H1 (cell line): ENCODE results near the gene NSD2. TPM values are rescaled to one million over a fixed set of nuclear protein-coding genes. Genes with fewer than 3 reads are reported as not detected.

Source experiments
- CTCF ChIA-PET: fragments of 300-600 bp; sonication (Branson Sonifier 250); formaldehyde crosslinking; loops from one replicate; lab custom pipeline; 2021; ENCODE audit not compliant: partially characterized antibody; lab: Charles Lee
- POLR2A ChIA-PET: fragments of 300-600 bp; sonication (Branson Sonifier 250); formaldehyde crosslinking; loops from one replicate; lab custom pipeline; 2021; ENCODE audit warnings: inconsistent platforms; ENCODE audit not compliant: partially characterized antibody; lab: Charles Lee
- DNase-seq, 2 experiments: peaks; one replicate each; pipeline versions ENCODE4 v3.0.0 to v3.0.0-alpha.2; 2010 to 2022; ENCODE audit warnings: low spot score in 2 of 2, low read depth in 1 of 2, mixed read lengths in 1 of 2
- FAIRE-seq: peaks from 2 replicates; lab custom pipeline; 2011; peaks lifted over from hg19 to GRCh38; lab: Jason Lieb, UNC
- H2AFZ ChIP-seq: 2 replicates; pipeline ENCODE4 v1.8.1; 2012; ENCODE audit warnings: low read length, inconsistent platforms
- H2AK5ac ChIP-seq: 2 replicates; pipeline ENCODE4 v1.6.1; 2013; ENCODE audit warnings: low read depth, low read length
- H2BK120ac ChIP-seq: replicated peaks from 2 replicates; pipeline ENCODE3; 2013; ENCODE audit warnings: low read depth, low read length, inconsistent platforms
- H2BK12ac ChIP-seq: 2 replicates; pipeline ENCODE4 v1.6.1; 2013; ENCODE audit warnings: low read depth, low read length
- H2BK15ac ChIP-seq: 2 replicates; pipeline ENCODE4 v1.6.1; 2013; ENCODE audit warnings: low read length
- H2BK20ac ChIP-seq: 2 replicates; pipeline ENCODE4 v1.6.1; 2013; ENCODE audit warnings: low read length
- H2BK5ac ChIP-seq: 2 replicates; pipeline ENCODE4 v1.6.1; 2013; ENCODE audit warnings: low read depth, low read length
- H3K14ac ChIP-seq: 2 replicates; pipeline ENCODE4 v1.6.1; 2013; ENCODE audit warnings: inconsistent platforms; ENCODE audit not compliant: insufficient read length
- H3K18ac ChIP-seq: 2 replicates; pipeline ENCODE4 v1.6.1; 2013; ENCODE audit warnings: low read length; ENCODE audit errors: extremely low read depth
- H3K23ac ChIP-seq: 2 replicates; pipeline ENCODE4 v1.6.1; 2013; ENCODE audit warnings: inconsistent platforms; ENCODE audit not compliant: insufficient read length
- H3K23me2 ChIP-seq: 2 replicates; pipeline ENCODE4 v1.6.1; 2013; ENCODE audit warnings: low read depth, low read length
- H3K27ac ChIP-seq: 2 replicates; pipeline ENCODE4 v1.6.1; 2011; ENCODE audit warnings: low read depth, low read length, inconsistent platforms
- H3K27me3 ChIP-seq, 4 experiments: replicated peaks in 1 of 4; 1 replicate in 1 of 4; 2 replicates in 3 of 4; pipeline versions ENCODE4 v1.6.1 to v1.8.1; 2011 to 2013; ENCODE audit warnings: low read length in 3 of 4, mild to moderate bottlenecking in 3 of 4, inconsistent platforms in 2 of 4, mixed read lengths in 2 of 4, moderate library complexity in 1 of 4; ENCODE audit not compliant: control insufficient read depth in 3 of 4, insufficient read depth in 3 of 4; ENCODE audit errors: extremely low read depth in 1 of 4
- H3K36me3 ChIP-seq, 4 experiments: 2 replicates each; pipeline versions ENCODE4 v1.6.1 to v1.8.1; 2011 to 2013; ENCODE audit warnings: mild to moderate bottlenecking in 4 of 4, low read length in 3 of 4, moderate library complexity in 2 of 4, control low read depth in 1 of 4, inconsistent platforms in 1 of 4; ENCODE audit not compliant: insufficient read depth in 4 of 4, control insufficient read depth in 2 of 4
- H3K4ac ChIP-seq: replicated peaks from 2 replicates; pipeline ENCODE3; 2013; ENCODE audit warnings: low read length, low read depth, mixed read lengths, inconsistent platforms; ENCODE audit not compliant: insufficient read length
- H3K4me1 ChIP-seq, 4 experiments: replicated peaks in 1 of 4; 1 replicate in 1 of 4; 2 replicates in 3 of 4; pipeline versions ENCODE4 v1.6.1 to v1.8.1; 2011 to 2013; ENCODE audit warnings: low read length in 3 of 4, inconsistent platforms in 2 of 4, mixed read lengths in 1 of 4; ENCODE audit not compliant: insufficient read depth in 4 of 4, control insufficient read depth in 3 of 4
- H3K4me2 ChIP-seq, 2 experiments: 2 replicates each; pipeline versions ENCODE4 v1.6.1 to v1.8.1; 2011 to 2013; ENCODE audit warnings: low read depth in 2 of 2, low read length in 2 of 2, control low read depth in 1 of 2, inconsistent platforms in 1 of 2, mild to moderate bottlenecking in 1 of 2; ENCODE audit not compliant: insufficient read depth in 1 of 2
- H3K4me3 ChIP-seq, 4 experiments: fragments of 200-600, 300-600 bp in 1 of 4; sonication (generic), shearing (Covaris generic), sonication (Bioruptor Twin) in 1 of 4; 2 replicates each; pipeline versions ENCODE4 v1.5.1 to v1.8.1; 2011 to 2016; ENCODE audit warnings: low read length in 4 of 4, low read depth in 3 of 4, control low read depth in 2 of 4, inconsistent platforms in 2 of 4, mild to moderate bottlenecking in 2 of 4, mixed read lengths in 1 of 4, moderate library complexity in 1 of 4; ENCODE audit not compliant: insufficient read depth in 2 of 4; ENCODE audit errors: extremely low read depth in 1 of 4
- H3K56ac ChIP-seq: replicated peaks from 2 replicates; pipeline ENCODE3; 2013; ENCODE audit warnings: low read depth, mild to moderate bottlenecking, mixed read lengths, low read length, inconsistent platforms; ENCODE audit not compliant: insufficient read length
- H3K79me1 ChIP-seq: 2 replicates; pipeline ENCODE4 v1.6.1; 2013; ENCODE audit warnings: low read depth, low read length, control low read depth
- H3K79me2 ChIP-seq, 2 experiments: 2 replicates each; pipeline versions ENCODE4 v1.6.1 to v1.8.1; 2012 to 2013; ENCODE audit warnings: low read length in 2 of 2, mild to moderate bottlenecking in 2 of 2, inconsistent platforms in 1 of 2; ENCODE audit not compliant: insufficient read depth in 2 of 2, control insufficient read depth in 1 of 2
- H3K9ac ChIP-seq, 4 experiments: replicated peaks in 1 of 4; 1 replicate in 1 of 4; 2 replicates in 3 of 4; pipeline versions ENCODE4 v1.6.1 to v1.8.1; 2011 to 2013; ENCODE audit warnings: low read depth in 3 of 4, low read length in 3 of 4, control low read depth in 2 of 4, mild to moderate bottlenecking in 2 of 4, moderate library complexity in 2 of 4, inconsistent platforms in 1 of 4; ENCODE audit errors: extremely low read depth in 1 of 4
- H3K9me3 ChIP-seq, 2 experiments: 2 replicates each; pipeline versions ENCODE4 v1.6.1 to v1.8.1; 2012 to 2013; ENCODE audit warnings: mild to moderate bottlenecking in 2 of 2, moderate library complexity in 2 of 2, control low read depth in 1 of 2, inconsistent platforms in 1 of 2, low read depth in 1 of 2, low read length in 1 of 2, mixed read lengths in 1 of 2; ENCODE audit not compliant: insufficient read depth in 2 of 2
- H4K20me1 ChIP-seq, 2 experiments: replicated peaks in 1 of 2; 2 replicates each; pipeline versions ENCODE3 to v1.8.1; 2011 to 2013; ENCODE audit warnings: inconsistent platforms in 2 of 2, low read length in 2 of 2, mild to moderate bottlenecking in 1 of 2; ENCODE audit not compliant: insufficient read depth in 2 of 2, control insufficient read depth in 1 of 2
- H4K5ac ChIP-seq: 2 replicates; pipeline ENCODE4 v1.6.1; 2013; ENCODE audit warnings: low read length, low read depth, mixed read lengths, inconsistent platforms; ENCODE audit not compliant: insufficient read length
- H4K8ac ChIP-seq: 2 replicates; pipeline ENCODE4 v1.8.0; 2013; ENCODE audit warnings: mild to moderate bottlenecking, moderate library complexity, low read length, inconsistent platforms; ENCODE audit not compliant: insufficient read depth; ENCODE audit errors: extremely low read depth
- H4K91ac ChIP-seq: replicated peaks from 2 replicates; pipeline ENCODE3; 2013; ENCODE audit warnings: low read length, mixed read lengths, inconsistent platforms; ENCODE audit not compliant: insufficient read length
- CTBP2 ChIP-seq: IDR thresholded peaks from 2 replicates; pipeline ENCODE4 v1.7.0; 2011; ENCODE audit warnings: borderline replicate concordance, mild to moderate bottlenecking, moderate library complexity, mixed read lengths, low read length; ENCODE audit not compliant: insufficient read depth, insufficient read length
- HDAC6 ChIP-seq: IDR thresholded peaks from one replicate; pipeline ENCODE4 v1.7.1; 2012; ENCODE audit warnings: low read depth, mild to moderate bottlenecking, inconsistent platforms, low read length, moderate library complexity
- POU5F1 ChIP-seq: IDR thresholded peaks from 2 replicates; pipeline ENCODE4 v1.6.1; 2011; ENCODE audit warnings: low read depth, mild to moderate bottlenecking, low read length, moderate library complexity
- TAF1 ChIP-seq: IDR thresholded peaks from 2 replicates; pipeline ENCODE4 v1.6.1; 2011; ENCODE audit warnings: mild to moderate bottlenecking, low read depth, low read length
- WGBS, 2 experiments: shearing (Covaris generic) in 1 of 2; methylation state at CpG; one replicate each; pipeline versions ENCODE4 v1.1.6 to v1.1.7; 2013 to 2015; ENCODE audit warnings: low lambda C conversion rate in 2 of 2, mixed read lengths in 2 of 2, inconsistent platforms in 1 of 2, low coverage in 1 of 2, missing lambda C conversion rate in 1 of 2; ENCODE audit not compliant: insufficient replicate concordance in 2 of 2, insufficient coverage in 1 of 2, insufficient read length in 1 of 2; ENCODE audit errors: extremely low coverage in 1 of 2, missing lambda C conversion rate in 1 of 2; 5-methylcytosine and 5-hydroxymethylcytosine counted together
- polyA plus RNA-seq, 7 experiments: library from polyadenylated mRNA; depleted of rRNA in 3 of 7; stranded (reverse) in 5 of 7; unstranded in 2 of 7; fragments of >200 nt in 5 of 7; fragments of 200-250 nt in 2 of 7; gene quantifications; 1 replicate in 5 of 7; 2 replicates in 1 of 7; 4 replicates in 1 of 7; pipeline versions ENCODE4 v1.2.1 to v1.2.3, GENCODE V29; 2011 to 2013; ENCODE audit warnings: missing spikeins in 2 of 7, mixed read lengths in 2 of 7
- total RNA-seq: library from RNA; stranded (reverse); fragmentation: NEBNext Ultra II Directional; extraction: Animal tissue kit (Norgen Biotek cat#: 25700); gene quantifications from 2 replicates; pipeline ENCODE4 v1.2.1, GENCODE V29; 2021

Gene NSD2
- total and polyA plus RNA-seq, 2 of the 8 experiments (the other 6 are each of a cell fraction or from before 2014, with no cell fraction given) = 26.7 to 129 TPM

GRCh38 chr4:1987721-1988326 is 116.6 kb downstream of the NSD2 start:
- Histone ChIP-seq H3K36me3 (peaks cover 22 to 59% (median 45%) of the 10 kb centered on the region in 4 experiments), H2BK20ac (no peak overlapping the region), H3K27me3 (no peaks in the 10 kb centered on the region), H2BK5ac (no peak overlapping the region), H3K4me2 (no peak overlapping the region), H3K14ac (no peak overlapping the region), H4K8ac (no peak overlapping the region), H3K18ac (no peak overlapping the region), H3K56ac (no peak overlapping the region), H2AK5ac (no peak overlapping the region), H3K23me2 (no peaks in the 10 kb centered on the region), H3K23ac (no peak overlapping the region), H2BK12ac (no peak overlapping the region), H3K9me3 (no peaks in the 10 kb centered on the region), H3K79me1 (peaks cover 13% of the 10 kb centered on the region), H3K4me3 (no peak overlapping the region), H4K5ac (no peak overlapping the region), H3K27ac (no peak overlapping the region), H3K4ac (no peak overlapping the region), H4K20me1 (peaks cover 7 to 29% of the 10 kb centered on the region in 2 experiments), H3K79me2 (peaks cover 0 to 26% of the 10 kb centered on the region in 2 experiments; a peak in 1 of 4 replicates), H4K91ac (no peak overlapping the region), H2BK120ac (no peak overlapping the region), H2BK15ac (no peak overlapping the region), H2AFZ (no peak overlapping the region), H3K9ac (no peak overlapping the region), H3K4me1 (peaks cover 0 to 5% (median 2%) of the 10 kb centered on the region in 4 experiments; a peak in 2 of 7 replicates)
- FAIRE-seq = no peak
- DNase-seq = no peak
- ChIA-PET POLR2A (no interaction called here), CTCF (no interaction called here)
- TF ChIP-seq POU5F1 (no peak), TAF1 (no peak), CTBP2 (no peak), HDAC6 (no peak)
- 97% methylated on average over 26 of the region's 26 CpGs; no CpG with 5 or more reads in 1 of the 2 experiments for WGBS, 2 experiments
